A549 (cell line): ENCODE results near the gene IFNB1. TPM values are rescaled to one million over a fixed set of nuclear protein-coding genes. Genes with fewer than 3 reads are reported as not detected.

Experiments
- ATAC-seq, 2 experiments: fragments of 200-7000 bp in 1 of 2; fragments of >200 bp in 1 of 2; cut with Nextera tagmentation in 1 of 2; cut with Tn5 transposase in 1 of 2; 3 replicates each; pipeline versions ENCODE4 v1.8.0 to v1.9.1; 2018 to 2020; ENCODE audit warnings: mild to moderate bottlenecking in 1 of 2, moderate library complexity in 1 of 2
- CTCF ChIA-PET: fragments of 300-600 bp; sonication (Branson Sonifier 250); formaldehyde crosslinking; extraction: SDS; loops from one replicate; lab custom pipeline; 2021; ENCODE audit warnings: antibody characterized with exemption, inconsistent platforms; lab: Yijun Ruan, JAX
- POLR2A ChIA-PET: fragments of 350-600 bp; formaldehyde crosslinking; extraction: SDS; loops from one replicate; lab custom pipeline; 2021; ENCODE audit warnings: antibody characterized with exemption, inconsistent platforms; lab: Yijun Ruan, JAX
- DNase-seq, 2 experiments: peaks; one replicate each; pipeline versions ENCODE4 v3.0.0 to v3.0.0-alpha.2; 2011 to 2016; ENCODE audit warnings: low read depth in 1 of 2, low spot score in 1 of 2
- FAIRE-seq: peaks from 2 replicates; lab custom pipeline; 2011; peaks lifted over from hg19 to GRCh38; lab: Jason Lieb, UNC
- H3K27ac ChIP-seq, 2 experiments: fragments of >200 bp; sonication (Bioruptor Twin); formaldehyde crosslinking; 3 replicates each; pipeline ENCODE4 v1.5.1; 2016 to 2017
- H3K4me1 ChIP-seq: fragments of >200 bp; sonication (Bioruptor Twin); formaldehyde crosslinking; 3 replicates; pipeline ENCODE4 v1.6.1; 2016
- H3K4me2 ChIP-seq: fragments of >200 bp; sonication (Bioruptor Twin); formaldehyde crosslinking; 3 replicates; pipeline ENCODE4 v1.6.1; 2016
- H3K4me3 ChIP-seq: fragments of >200 bp; sonication (Bioruptor Twin); formaldehyde crosslinking; 3 replicates; pipeline ENCODE4 v1.5.1; 2016
- H3K9me3 ChIP-seq: fragments of >200 bp; sonication (Bioruptor Twin); formaldehyde crosslinking; 3 replicates; pipeline ENCODE4 v1.6.1; 2016
- BCL3 ChIP-seq: fragments of >200 bp; sonication (Bioruptor Twin); formaldehyde crosslinking; IDR thresholded peaks from 3 replicates; pipeline ENCODE4 v1.6.1; 2016
- EHF ChIP-seq: fragments of 250-450 bp; sonication (Bioruptor Pico); IDR thresholded peaks from 2 replicates; pipeline ENCODE4 v1.5.0; 2020; ENCODE audit warnings: mild to moderate bottlenecking
- EHMT2 ChIP-seq: fragments of 200-600 bp; sonication (generic); IDR thresholded peaks from 2 replicates; pipeline ENCODE4 v1.6.1; 2016; ENCODE audit warnings: antibody characterized with exemption, low read depth, mild to moderate bottlenecking, moderate library complexity
- EP300 ChIP-seq, 2 experiments: fragments of >200 bp; sonication (Bioruptor Twin); formaldehyde crosslinking; IDR thresholded peaks; 2 replicates in 1 of 2; 3 replicates in 1 of 2; pipeline ENCODE4 v1.6.1; 2016 to 2017
- GATA3 ChIP-seq: IDR thresholded peaks from 2 replicates; pipeline ENCODE4 v1.6.1; 2012; ENCODE audit warnings: borderline replicate concordance
- HDAC2 ChIP-seq: fragments of 200-600 bp; sonication (generic); IDR thresholded peaks from 2 replicates; pipeline ENCODE4 v1.6.1; 2016
- HMGXB4 ChIP-seq: fragments of 250-450 bp; sonication (Bioruptor Pico); IDR thresholded peaks from 2 replicates; pipeline ENCODE4 v1.5.0; 2021; ENCODE audit warnings: mild to moderate bottlenecking, moderate library complexity, borderline replicate concordance
- HOXB5 ChIP-seq: fragments of 250-450 bp; sonication (Bioruptor Pico); IDR thresholded peaks from 2 replicates; pipeline ENCODE4 v1.5.0; 2020; ENCODE audit warnings: mild to moderate bottlenecking, moderate library complexity
- KDM5A ChIP-seq: fragments of 200-600 bp; sonication (generic); IDR thresholded peaks from 2 replicates; pipeline ENCODE4 v1.6.1; 2016; ENCODE audit warnings: antibody characterized with exemption, mild to moderate bottlenecking
- MAFK ChIP-seq: fragments of 450-650 bp; IDR thresholded peaks from 2 replicates; pipeline ENCODE4 v1.6.1; 2014; ENCODE audit not compliant: partially characterized antibody
- MAZ ChIP-seq: fragments of 150-350 bp; IDR thresholded peaks from 2 replicates; pipeline ENCODE4 v1.6.1; 2014; ENCODE audit warnings: antibody characterized with exemption, low read depth, low read length, borderline replicate concordance
- MYC ChIP-seq: IDR thresholded peaks from 2 replicates; pipeline ENCODE4 v1.6.1; 2012; ENCODE audit warnings: mild to moderate bottlenecking, inconsistent platforms, low read length, improper control_type of control experiment, borderline replicate concordance
- NR3C1 ChIP-seq: fragments of >200 bp; sonication (Bioruptor Twin); formaldehyde crosslinking; IDR thresholded peaks from 3 replicates; pipeline ENCODE4 v1.6.1; 2017
- PBX3 ChIP-seq: IDR thresholded peaks from 2 replicates; pipeline ENCODE4 v1.6.1; 2012
- RARB ChIP-seq: fragments of 250-450 bp; sonication (Bioruptor Pico); IDR thresholded peaks from 2 replicates; pipeline ENCODE4 v1.8.0; 2021; ENCODE audit warnings: mild to moderate bottlenecking, moderate library complexity
- SREBF2 ChIP-seq: fragments of 450-650 bp; IDR thresholded peaks from 2 replicates; pipeline ENCODE4 v1.6.1; 2014; ENCODE audit warnings: mild to moderate bottlenecking, moderate library complexity
- ZFP36 ChIP-seq: fragments of 450-650 bp; IDR thresholded peaks from 2 replicates; pipeline ENCODE4 v1.6.1; 2014; ENCODE audit warnings: borderline replicate concordance; ENCODE audit not compliant: partially characterized antibody
- WGBS: methylation state at CpG from one replicate; pipeline ENCODE4 v1.1.6; 2017; ENCODE audit errors: missing lambda C conversion rate; 5-methylcytosine and 5-hydroxymethylcytosine counted together
- polyA plus RNA-seq, 4 experiments: library from polyadenylated mRNA; depleted of rRNA in 3 of 4; stranded (reverse); fragments of >200 nt; fragmentation: RNase III in 1 of 4; extraction: RNeasy Plus Mini Kit Qiagen cat#74134 plus additional on column Dnase treatment in 1 of 4; gene quantifications; 2 replicates in 3 of 4; 3 replicates in 1 of 4; pipeline ENCODE4 v1.2.3, GENCODE V29; 2011 to 2017
- TF ChIP-seq, protein P1 (sequence below): fragments of 250-450 bp; sonication (Bioruptor Pico); IDR thresholded peaks from 2 replicates; pipeline ENCODE4 v1.5.0; 2020; ENCODE audit warnings: low read depth, mild to moderate bottlenecking, moderate library complexity
- TF ChIP-seq, protein P2 (sequence below): IDR thresholded peaks from 2 replicates; pipeline ENCODE4 v1.6.1; 2012; ENCODE audit warnings: low read depth, borderline replicate concordance
- TF ChIP-seq, protein P3 (sequence below): fragments of >200 bp; sonication (Bioruptor Twin); formaldehyde crosslinking; IDR thresholded peaks from 2 replicates; pipeline ENCODE4 v1.6.1; 2016
- TF ChIP-seq, protein P4 (sequence below): fragments of >200 bp; sonication (Bioruptor Twin); formaldehyde crosslinking; IDR thresholded peaks from 3 replicates; pipeline ENCODE4 v1.5.1; 2016

Gene IFNB1
- polyA plus RNA-seq, 2 of the 4 experiments (the other 2 are of a cell fraction): not detected

DNA sequence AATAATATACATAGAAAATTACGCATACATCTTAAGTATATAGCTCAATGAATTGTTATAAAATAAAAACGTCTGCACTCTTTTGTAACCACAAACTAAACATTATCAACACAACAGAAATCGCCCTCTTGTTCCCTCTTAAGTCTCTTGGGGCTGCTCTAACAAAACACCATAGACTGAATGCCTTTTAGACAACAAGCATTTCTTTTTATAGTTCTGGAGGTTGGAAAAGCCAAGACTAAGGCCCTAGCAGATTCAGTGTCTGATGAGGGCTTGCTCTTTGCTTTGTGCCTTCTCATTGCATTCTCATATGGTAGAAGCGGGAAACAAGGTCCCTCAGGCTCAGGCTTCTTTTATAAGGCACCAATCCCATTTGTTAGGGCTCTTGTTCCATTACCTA is 4.9 kb upstream of the IFNB1 start:
- no peaks in the 10 kb centered on the region for H3K4me1 ChIP-seq
- no peak overlapping the region for H3K4me3 ChIP-seq
- H3K4me2 ChIP-seq: no peak overlapping the region
- CTCF ChIA-PET: no interaction called here
- no peak for ATAC-seq
- POLR2A ChIA-PET: no interaction called here
- FAIRE-seq: no peak
- H3K9me3 ChIP-seq: no peaks in the 10 kb centered on the region; the same call in 2 of the 3 replicates
- 54% methylated on average over 4 of the region's 4 CpGs for WGBS
- H3K27ac ChIP-seq: no peak overlapping the region
- no peak for DNase-seq
- no peak for TF ChIP-seq ZFP36
- TF ChIP-seq MAZ: no peak
- TF ChIP-seq NR3C1: no peak
- TF ChIP-seq, protein P1, sequence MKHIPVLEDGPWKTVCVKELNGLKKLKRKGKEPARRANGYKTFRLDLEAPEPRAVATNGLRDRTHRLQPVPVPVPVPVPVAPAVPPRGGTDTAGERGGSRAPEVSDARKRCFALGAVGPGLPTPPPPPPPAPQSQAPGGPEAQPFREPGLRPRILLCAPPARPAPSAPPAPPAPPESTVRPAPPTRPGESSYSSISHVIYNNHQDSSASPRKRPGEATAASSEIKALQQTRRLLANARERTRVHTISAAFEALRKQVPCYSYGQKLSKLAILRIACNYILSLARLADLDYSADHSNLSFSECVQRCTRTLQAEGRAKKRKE (CRISPR knock-in tag): no peak
- no peak for TF ChIP-seq GATA3
- TF ChIP-seq, all 56 proteins: peak for 0

DNA sequence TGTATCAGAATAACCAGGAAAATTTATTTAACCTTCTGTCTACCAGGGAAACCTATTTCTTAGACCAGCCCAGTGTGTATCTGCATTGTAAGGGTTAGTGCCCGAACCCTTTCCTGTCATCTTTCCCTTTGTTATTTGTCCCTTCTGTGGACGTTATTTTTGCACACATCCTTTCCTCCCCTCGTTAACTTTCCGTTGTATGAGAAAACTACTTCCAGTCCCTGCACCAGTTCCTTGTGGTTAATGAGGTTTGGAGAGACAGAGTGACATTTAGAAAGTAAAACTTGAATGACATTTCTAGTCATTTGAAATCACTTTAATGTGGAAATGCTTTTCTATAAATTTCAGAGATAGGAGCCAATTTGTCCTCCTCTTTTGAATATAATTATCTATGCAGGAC is 4.3 kb upstream of the IFNB1 start:
- no peaks in the 10 kb centered on the region for H3K4me1 ChIP-seq
- WGBS: 30% methylated on average over 4 of the region's 4 CpGs
- CTCF ChIA-PET: interaction anchor here (0.6 to 1.2 kb wide), 2 partner anchors 29 to 740 kb away, joined by 3 to 4 read pairs; no protein-coding TSS in a partner anchor
- no peak for DNase-seq
- no peak overlapping the region for H3K27ac ChIP-seq
- no peaks in the 10 kb centered on the region for H3K9me3 ChIP-seq
- TF ChIP-seq MAFK: no peak
- TF ChIP-seq SREBF2: no peak
- TF ChIP-seq HDAC2: no peak
- TF ChIP-seq KDM5A: no peak
- TF ChIP-seq, protein P2, sequence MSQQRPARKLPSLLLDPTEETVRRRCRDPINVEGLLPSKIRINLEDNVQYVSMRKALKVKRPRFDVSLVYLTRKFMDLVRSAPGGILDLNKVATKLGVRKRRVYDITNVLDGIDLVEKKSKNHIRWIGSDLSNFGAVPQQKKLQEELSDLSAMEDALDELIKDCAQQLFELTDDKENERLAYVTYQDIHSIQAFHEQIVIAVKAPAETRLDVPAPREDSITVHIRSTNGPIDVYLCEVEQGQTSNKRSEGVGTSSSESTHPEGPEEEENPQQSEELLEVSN: no peak
- TF ChIP-seq GATA3: no peak
- no peak for TF ChIP-seq PBX3
- no peak for TF ChIP-seq HOXB5
- TF ChIP-seq EHF: no peak
- TF ChIP-seq MYC: no peak
- no peak for TF ChIP-seq MAZ
- no peak for TF ChIP-seq RARB
- no peak for TF ChIP-seq EHMT2
- no peak for TF ChIP-seq BCL3
- no peak for TF ChIP-seq EP300 (IDR thresholded peaks at IDR 0.05)
- no peak for TF ChIP-seq HMGXB4
- TF ChIP-seq, protein P3, sequence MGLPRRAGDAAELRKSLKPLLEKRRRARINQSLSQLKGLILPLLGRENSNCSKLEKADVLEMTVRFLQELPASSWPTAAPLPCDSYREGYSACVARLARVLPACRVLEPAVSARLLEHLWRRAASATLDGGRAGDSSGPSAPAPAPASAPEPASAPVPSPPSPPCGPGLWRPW: no peak
- TF ChIP-seq, protein P4, sequence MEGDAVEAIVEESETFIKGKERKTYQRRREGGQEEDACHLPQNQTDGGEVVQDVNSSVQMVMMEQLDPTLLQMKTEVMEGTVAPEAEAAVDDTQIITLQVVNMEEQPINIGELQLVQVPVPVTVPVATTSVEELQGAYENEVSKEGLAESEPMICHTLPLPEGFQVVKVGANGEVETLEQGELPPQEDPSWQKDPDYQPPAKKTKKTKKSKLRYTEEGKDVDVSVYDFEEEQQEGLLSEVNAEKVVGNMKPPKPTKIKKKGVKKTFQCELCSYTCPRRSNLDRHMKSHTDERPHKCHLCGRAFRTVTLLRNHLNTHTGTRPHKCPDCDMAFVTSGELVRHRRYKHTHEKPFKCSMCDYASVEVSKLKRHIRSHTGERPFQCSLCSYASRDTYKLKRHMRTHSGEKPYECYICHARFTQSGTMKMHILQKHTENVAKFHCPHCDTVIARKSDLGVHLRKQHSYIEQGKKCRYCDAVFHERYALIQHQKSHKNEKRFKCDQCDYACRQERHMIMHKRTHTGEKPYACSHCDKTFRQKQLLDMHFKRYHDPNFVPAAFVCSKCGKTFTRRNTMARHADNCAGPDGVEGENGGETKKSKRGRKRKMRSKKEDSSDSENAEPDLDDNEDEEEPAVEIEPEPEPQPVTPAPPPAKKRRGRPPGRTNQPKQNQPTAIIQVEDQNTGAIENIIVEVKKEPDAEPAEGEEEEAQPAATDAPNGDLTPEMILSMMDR: no peak
- no peak for ATAC-seq
- no peak overlapping the region for H3K4me2 ChIP-seq
- POLR2A ChIA-PET: no interaction called here
- no peak for FAIRE-seq
- no peak overlapping the region for H3K4me3 ChIP-seq
